Psoas muscle (tissue), 8 donors: ENCODE measurements around the gene TNS3. TPM values are rescaled to one million over a fixed set of nuclear protein-coding genes. Genes with fewer than 3 reads are reported as not detected.

Source experiments
- ATAC-seq, 4 donors: fragments of 200-7000 bp; cut with Tn5 transposase; one replicate each; pipeline ENCODE4 v1.9.1; 2020; ENCODE audit warnings: moderate library complexity in 3 of 4, mild to moderate bottlenecking in 2 of 4
- DNase-seq, 2 donors: peaks; one replicate each; pipeline ENCODE4 v3.0.0-alpha.2; 2020
- H3K27ac ChIP-seq: fragments of 200-600 bp; one replicate; pipeline ENCODE4 v1.8.0; 2022
- H3K27me3 ChIP-seq, 3 donors: fragments of 200-600 bp in 1 of 3; one replicate each; pipeline versions ENCODE4 v1.6.1 to v1.8.0; 2013 to 2022; ENCODE audit warnings: low read length in 2 of 3, mild to moderate bottlenecking in 2 of 3, moderate library complexity in 1 of 3; ENCODE audit not compliant: insufficient read depth in 3 of 3
- H3K36me3 ChIP-seq, 2 donors: fragments of 200-600 bp in 1 of 2; one replicate each; pipeline versions ENCODE4 v1.6.1 to v1.8.0; 2013 to 2022; ENCODE audit warnings: low read depth in 1 of 2, mild to moderate bottlenecking in 1 of 2, moderate library complexity in 1 of 2; ENCODE audit not compliant: insufficient read depth in 1 of 2
- H3K4me1 ChIP-seq: fragments of 200-600 bp; one replicate; pipeline ENCODE4 v1.8.0; 2022
- H3K4me3 ChIP-seq: fragments of 200-600 bp; one replicate; pipeline ENCODE4 v1.8.0; 2022; ENCODE audit warnings: mild to moderate bottlenecking
- H3K9me3 ChIP-seq: fragments of 200-600 bp; one replicate; pipeline ENCODE4 v1.8.0; 2022
- WGBS, 3 donors: extraction: QIAGEN DNeasy Blood & Tissue Kit; methylation state at CpG; one replicate each; pipeline versions ENCODE4 v1.1.6 to v1.1.7; 2013; 5-methylcytosine and 5-hydroxymethylcytosine counted together
- intact Hi-C, 2 donors: fragments of 100-400 bp; cut with DNase I; formaldehyde crosslinking; loops; one replicate each; pipeline versions ENCODE4 v1.11.0 to v1.14.2; 2022
- polyA plus RNA-seq, 3 donors: library from polyadenylated mRNA; stranded (reverse); fragments of 200-250 nt; gene quantifications; one replicate each; pipeline ENCODE4 v1.2.3, GENCODE V29; 2013
- total RNA-seq, 4 donors: library from RNA; stranded (reverse); fragmentation: NEBNext Ultra II Directional in 2 of 4; extraction: Animal tissue kit (Norgen Biotek cat#: 25700) in 2 of 4; gene quantifications; one replicate each; pipeline versions ENCODE4 v1.2.1 to v1.2.4, GENCODE V29; 2021 to 2023
- TF ChIP-seq, protein P1 (sequence below): fragments of 200-600 bp; IDR thresholded peaks from one replicate; pipeline ENCODE4 v1.8.0; 2022; ENCODE audit warnings: antibody characterized with exemption
- donor health status: healthy with polysubstance abuse.
- donor health status: DM: no; HTN: no; CAD: no; lungs with moderate emphysema.
- donor health status: Bipolar disorder and iron deficiency.
- donor health status: healthy.
- donor health status: DM: yes; HTN: yes; CAD: no.
- donor health status: DM: no; HTN: no; CAD: no.
- donor health status: DM: no; HTN: no; CAD: no.
- donor health status: DM: yes; HTN: yes; CAD: no.

Gene TNS3
- total and polyA plus RNA-seq, 7 donors, result 11.5 to 75.3 (median 35.0) TPM

DNA sequence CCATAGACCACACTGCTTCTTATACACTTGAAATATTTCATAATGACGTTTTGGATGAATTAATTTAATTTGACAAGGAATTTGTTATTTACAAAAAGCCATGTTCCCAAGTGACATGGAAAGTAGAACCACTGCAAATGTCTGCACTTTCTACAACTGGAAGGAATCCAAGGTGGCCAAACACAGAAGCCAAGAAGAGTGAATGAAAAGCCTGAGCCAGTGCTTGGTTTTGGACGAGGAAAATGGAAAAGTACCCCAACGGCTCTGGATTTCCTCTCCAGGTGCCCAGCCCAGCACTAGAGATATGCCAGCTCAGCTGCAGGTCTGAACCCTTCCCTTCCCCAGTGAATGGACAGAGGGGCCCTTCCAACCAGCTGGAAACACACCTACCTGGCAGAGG lies 279.4 kb downstream of the TNS3 start:
- intact Hi-C loops, result no loop called here
- WGBS, 3 donors, result 33 to 45% (median 36%) methylated on average over 3 of the region's 3 CpGs
- DNase-seq (no peak), ATAC-seq (no peak)
- Histone ChIP-seq H3K4me1 (peaks cover 11% of the 10 kb centered on the region), H3K4me3 (no peak overlapping the region), H3K27ac (no peak overlapping the region), H3K9me3 (no peaks in the 10 kb centered on the region), H3K36me3 (peaks cover 0 to 48% of the 10 kb centered on the region in 2 donors), H3K27me3 (no peaks in the 10 kb centered on the region)
- TF ChIP-seq, protein P1, sequence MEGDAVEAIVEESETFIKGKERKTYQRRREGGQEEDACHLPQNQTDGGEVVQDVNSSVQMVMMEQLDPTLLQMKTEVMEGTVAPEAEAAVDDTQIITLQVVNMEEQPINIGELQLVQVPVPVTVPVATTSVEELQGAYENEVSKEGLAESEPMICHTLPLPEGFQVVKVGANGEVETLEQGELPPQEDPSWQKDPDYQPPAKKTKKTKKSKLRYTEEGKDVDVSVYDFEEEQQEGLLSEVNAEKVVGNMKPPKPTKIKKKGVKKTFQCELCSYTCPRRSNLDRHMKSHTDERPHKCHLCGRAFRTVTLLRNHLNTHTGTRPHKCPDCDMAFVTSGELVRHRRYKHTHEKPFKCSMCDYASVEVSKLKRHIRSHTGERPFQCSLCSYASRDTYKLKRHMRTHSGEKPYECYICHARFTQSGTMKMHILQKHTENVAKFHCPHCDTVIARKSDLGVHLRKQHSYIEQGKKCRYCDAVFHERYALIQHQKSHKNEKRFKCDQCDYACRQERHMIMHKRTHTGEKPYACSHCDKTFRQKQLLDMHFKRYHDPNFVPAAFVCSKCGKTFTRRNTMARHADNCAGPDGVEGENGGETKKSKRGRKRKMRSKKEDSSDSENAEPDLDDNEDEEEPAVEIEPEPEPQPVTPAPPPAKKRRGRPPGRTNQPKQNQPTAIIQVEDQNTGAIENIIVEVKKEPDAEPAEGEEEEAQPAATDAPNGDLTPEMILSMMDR, result no peak

DNA sequence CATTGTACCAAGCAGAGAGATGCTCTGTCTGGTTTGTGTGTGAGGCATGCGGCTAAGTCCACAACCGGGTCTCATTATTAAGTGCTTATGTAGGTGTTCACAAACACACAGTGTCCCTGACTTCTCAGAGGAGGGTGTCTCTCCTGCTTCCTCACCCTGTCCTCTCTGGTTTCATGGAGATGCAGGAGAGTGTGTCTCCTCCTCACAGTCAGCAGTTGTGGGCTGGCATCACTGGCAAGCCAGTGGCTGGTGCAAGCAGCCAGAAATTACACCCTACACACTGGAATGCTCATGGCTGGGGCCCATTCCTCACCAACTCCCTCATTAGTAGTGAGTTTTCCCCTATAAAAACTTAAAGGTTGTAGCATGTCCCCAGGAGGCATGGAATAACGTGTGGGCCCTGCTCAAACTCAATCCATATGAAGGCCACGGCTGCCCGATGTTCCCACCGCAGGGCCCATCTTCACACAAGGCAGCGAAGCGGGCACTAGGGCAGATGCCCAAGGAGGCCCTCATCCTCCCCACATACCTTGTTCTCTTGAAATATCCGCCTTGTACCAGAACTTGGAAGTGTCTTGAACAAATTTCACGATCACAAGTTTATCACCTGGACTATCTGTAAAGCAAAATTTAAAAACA lies 280.1 kb downstream of the TNS3 start:
- DNase-seq, result no peak
- no peaks in the 10 kb centered on the region for H3K9me3 ChIP-seq
- TF ChIP-seq, protein P1, result no peak
- H3K27ac ChIP-seq, result no peak overlapping the region
- peaks cover 0 to 55% of the 10 kb centered on the region in 2 donors for H3K36me3 ChIP-seq
- H3K27me3 ChIP-seq, result no peaks in the 10 kb centered on the region
- H3K4me1 ChIP-seq, result peaks cover 11% of the 10 kb centered on the region
- no peak overlapping the region for H3K4me3 ChIP-seq
- no peak for ATAC-seq
- intact Hi-C loops, result no loop called here
- 87 to 91% (median 90%) methylated on average over 10 of the region's 10 CpGs for WGBS, 3 donors

DNA sequence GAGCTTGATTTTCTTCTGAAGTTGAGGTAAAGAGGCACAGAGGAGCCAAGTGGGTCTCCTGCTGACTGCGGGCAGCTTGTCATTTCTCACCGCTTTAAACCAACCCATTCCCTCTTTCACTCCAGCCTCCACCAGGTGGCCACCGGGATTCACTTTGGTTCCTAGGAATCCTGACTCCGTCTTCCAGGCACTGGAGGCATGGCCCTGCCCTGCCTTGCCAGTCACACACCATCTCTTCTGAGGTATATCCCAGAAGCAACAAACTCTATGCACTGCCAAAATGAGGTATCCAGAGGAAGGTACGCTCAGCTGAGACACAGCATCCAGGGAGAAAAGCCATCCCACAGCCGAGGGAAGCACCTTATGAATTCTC lies 280.8 kb downstream of the TNS3 start:
- no peaks in the 10 kb centered on the region for H3K9me3 ChIP-seq
- H3K36me3 ChIP-seq, result peaks cover 0 to 62% of the 10 kb centered on the region in 2 donors
- 83 to 91% (median 84%) methylated on average over 6 of the region's 6 CpGs for WGBS, 3 donors
- no peak for ATAC-seq
- H3K27me3 ChIP-seq, result no peaks in the 10 kb centered on the region
- no peak for DNase-seq
- intact Hi-C loops, result no loop called here
- TF ChIP-seq, protein P1, result no peak
- no peak overlapping the region for H3K4me3 ChIP-seq
- peaks cover 11% of the 10 kb centered on the region for H3K4me1 ChIP-seq
- no peak overlapping the region for H3K27ac ChIP-seq

DNA sequence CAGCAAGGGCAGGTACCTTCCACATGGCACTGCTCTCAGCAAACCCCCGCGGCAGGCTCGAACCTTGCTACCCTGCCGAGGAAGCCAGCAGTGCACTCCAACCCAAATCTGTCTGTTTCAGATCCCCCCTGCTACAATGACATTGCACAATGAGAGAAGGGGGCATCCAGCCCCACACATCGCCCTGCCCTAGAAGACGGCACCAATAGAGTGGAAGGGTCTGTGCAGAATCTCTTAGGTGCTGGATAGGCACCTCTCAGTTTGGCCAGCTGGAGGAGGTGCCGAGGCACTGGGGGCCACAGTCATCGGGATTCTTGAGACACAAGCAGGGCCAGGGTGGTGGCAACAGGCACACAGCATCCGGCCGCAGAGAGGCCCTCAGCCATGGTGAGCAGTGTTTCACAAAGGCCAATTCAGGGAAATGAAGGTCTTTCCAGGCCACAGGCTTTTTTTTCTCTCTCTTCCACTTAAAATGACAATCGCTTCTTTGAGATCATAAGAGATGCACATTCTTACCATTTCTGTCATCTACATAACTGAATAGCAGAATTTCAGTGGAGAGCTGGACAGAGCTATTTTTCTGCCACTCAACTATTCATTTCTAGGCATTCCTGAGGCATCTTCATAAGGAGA lies 281.3 kb downstream of the TNS3 start:
- no peak overlapping the region for H3K27ac ChIP-seq

More for the DNA sequence above, 281.3 kb downstream of the TNS3 start:
- DNase-seq (no peak), ATAC-seq (no peak)
- no peak overlapping the region for H3K4me3 ChIP-seq
- H3K36me3 ChIP-seq, result peaks cover 0 to 63% of the 10 kb centered on the region in 2 donors
- TF ChIP-seq, protein P1, result no peak
- no peaks in the 10 kb centered on the region for H3K9me3 ChIP-seq
- intact Hi-C loops, result no loop called here
- H3K4me1 ChIP-seq, result peaks cover 10% of the 10 kb centered on the region
- WGBS, 3 donors, result 86 to 91% (median 87%) methylated on average over 11 of the region's 11 CpGs
- no peaks in the 10 kb centered on the region for H3K27me3 ChIP-seq
